GM19468 (cell line): ENCODE results near the gene PTPRD.

ENCODE experiments used
- ATAC-seq: cut with Tn5 transposase; IDR thresholded peaks from one replicate; pipeline ENCODE4 v1.9.1; 2021; ENCODE audit warnings: mild to moderate bottlenecking, moderate library complexity, moderate number of reproducible peaks; ENCODE audit not compliant: unreplicated experiment; ENCODE audit errors: extremely low read depth

The PTPRD gene

DNA sequence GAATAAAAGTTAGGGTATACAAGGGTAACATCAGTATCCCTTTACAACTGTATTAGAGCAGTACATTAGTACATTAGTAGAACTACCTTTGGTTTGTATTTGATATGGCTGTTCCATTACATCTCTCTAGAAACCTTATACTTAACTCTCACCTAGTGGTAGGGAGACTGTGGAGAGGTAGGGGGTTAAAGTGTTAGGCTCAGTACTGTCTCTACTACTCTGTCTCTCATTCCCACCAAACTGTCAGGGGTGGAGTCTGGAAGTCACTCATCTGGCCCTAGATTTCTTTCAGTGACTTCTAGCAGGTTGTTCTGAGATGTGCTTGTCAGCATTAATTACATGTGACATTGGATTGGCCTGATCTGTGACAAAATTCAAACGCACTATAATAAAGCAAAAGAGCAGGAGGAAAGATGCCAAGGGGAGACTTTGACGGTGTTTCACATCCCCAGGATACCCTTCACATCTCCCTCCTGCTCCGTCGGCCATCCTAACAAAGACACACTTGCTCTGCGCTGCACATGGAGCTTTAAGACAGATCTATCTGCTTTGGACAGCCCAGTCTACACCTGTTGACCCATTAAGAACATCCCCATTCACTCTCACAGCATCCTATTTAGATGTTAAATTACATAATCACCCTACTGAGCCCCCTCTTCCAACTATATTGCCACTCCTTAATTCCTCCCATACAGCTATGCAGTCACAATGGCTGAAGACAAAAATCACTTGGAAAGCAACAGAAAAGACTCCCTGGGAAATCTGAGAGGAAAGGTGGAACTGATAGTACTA lies 1770.2 kb downstream of the PTPRD start:
- no peak for ATAC-seq

DNA sequence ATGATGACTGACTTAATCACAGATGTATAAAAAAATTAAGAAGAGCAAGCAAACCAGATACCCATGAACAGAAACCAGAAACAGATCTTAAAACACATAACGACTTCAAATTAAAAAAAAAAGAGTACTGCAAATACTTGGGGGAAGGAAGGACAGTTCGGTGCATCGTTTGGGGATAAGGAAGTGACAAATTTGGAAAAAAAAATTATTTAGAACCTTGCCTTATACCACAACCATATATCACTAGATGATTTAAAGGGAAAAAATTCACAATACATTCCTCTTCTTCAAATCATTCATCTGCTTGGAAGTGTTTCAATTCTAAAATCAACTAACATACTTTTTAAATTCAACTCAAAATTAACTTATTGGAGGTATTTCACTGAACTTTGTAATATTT lies 1774.7 kb downstream of the PTPRD start:
- ATAC-seq: no peak

DNA sequence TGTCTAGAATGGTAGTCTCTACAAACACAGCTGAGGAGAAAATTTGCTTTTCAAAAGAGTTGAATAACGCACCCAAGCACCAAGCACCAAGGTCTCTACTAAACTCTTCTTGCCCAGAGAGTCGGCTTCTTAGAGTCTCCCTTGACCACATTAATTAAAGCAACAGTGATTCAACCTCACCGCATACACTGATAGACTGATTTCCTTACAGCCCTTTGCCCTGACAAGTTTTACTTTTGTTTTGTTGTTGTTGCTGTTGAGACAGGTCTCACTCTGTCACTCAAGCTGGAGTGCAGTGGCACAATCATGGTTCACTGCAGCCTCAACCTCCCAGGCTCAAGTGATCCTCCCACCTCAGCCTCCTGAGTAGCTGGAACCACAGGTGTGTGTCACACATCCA lies 1777.5 kb downstream of the PTPRD start:
- ATAC-seq: no peak

DNA sequence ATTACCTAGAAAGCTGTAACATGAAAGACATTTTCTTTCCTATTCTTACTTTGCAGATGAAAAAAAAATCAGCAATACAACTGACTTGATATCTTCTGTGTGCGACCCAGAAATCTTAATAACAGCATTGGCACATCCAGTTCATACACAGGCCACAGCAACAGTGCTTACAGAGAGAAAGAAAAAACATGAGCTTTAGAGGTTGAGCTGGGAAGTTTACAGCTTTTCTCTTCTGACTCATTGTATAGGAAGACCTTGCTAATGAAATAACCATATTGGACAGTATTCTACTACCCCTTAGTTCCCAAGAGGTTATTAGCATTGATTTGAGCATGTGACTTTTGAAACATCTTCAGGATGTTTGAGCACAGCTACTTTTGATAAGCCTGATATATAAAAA lies 1779.8 kb downstream of the PTPRD start:
- ATAC-seq: no peak

DNA sequence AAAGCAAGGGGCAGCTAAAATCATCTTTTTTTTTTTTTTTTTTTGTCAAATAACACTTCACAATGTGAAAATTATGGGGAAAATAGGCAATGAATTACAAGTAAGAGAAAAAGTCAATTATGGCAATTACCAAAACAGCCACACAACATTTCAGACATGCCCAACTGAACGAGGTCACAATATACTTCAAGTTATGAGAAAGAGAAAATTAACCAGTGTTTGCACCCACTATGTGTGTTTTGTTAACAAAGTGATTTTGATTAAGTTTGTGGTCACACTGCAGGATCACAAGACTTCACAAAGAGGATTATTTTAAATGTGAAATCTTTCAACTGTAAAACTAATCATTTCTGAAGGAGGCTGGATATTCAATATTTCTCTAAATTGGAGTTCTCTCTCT lies 1780.4 kb downstream of the PTPRD start:
- ATAC-seq: no peak

DNA sequence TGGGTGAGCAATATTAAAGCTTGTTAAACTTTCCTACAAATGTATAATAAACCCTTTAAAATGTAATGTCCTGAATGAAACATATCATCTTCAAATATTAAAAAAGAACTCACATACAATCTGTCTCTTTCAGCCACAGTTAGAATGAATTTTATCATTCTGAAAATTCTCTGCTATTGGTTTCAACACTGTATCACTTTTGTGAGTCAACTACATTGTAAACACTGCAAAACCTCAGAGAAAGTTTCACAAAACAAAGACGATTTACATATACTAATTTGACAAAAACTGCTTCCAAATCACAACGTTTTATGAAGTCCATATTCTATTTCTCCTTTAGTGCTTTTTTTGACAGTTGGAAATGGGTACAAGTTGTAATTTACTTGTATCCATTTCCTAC lies 1781.2 kb downstream of the PTPRD start:
- ATAC-seq: no peak

DNA sequence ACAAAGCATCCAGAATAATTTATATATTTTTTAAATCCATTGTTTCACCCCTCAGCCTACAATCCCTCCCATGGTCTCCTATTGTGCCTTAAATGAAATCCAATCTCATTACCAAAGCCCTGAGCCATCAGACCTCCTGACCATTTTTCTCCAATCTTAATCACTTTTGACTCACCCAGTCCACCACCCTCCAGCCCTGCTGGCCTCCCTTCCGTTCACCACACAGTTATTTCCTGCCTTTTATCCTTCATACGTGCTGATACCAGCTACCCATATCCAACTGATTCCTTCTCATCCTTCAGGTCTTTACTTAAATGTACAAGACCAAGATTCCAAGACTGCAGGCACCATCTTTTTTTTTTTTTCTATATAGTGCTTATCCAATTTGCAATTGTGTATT lies 1786.5 kb downstream of the PTPRD start:
- ATAC-seq: no peak

DNA sequence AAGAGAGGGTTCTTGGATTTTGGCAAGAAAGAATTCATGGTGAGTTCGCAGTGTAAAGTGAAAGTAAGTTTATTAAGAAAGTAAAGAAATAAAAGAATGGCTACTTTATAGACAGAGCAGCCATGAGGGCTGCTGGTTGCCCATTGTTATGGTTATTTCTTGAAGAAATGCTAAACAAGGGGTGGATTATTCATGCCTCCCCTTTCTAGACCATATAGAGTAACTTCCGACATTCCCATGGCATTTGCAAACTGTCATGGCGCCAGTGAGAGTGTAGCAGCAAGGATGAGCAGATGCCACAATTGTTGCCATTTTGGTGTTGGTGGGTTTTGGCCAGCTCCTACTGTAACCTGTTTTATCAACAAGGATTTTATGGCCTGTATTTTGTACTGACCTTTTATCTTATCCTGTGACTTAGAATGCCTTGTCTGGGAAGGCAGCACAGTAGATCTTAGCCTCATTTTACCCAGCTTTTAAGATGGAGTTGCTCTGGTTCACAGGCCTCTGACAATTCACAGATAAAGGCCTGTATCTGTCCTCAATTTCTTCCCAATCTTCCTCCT lies 1787.1 kb downstream of the PTPRD start:
- ATAC-seq: no peak

DNA sequence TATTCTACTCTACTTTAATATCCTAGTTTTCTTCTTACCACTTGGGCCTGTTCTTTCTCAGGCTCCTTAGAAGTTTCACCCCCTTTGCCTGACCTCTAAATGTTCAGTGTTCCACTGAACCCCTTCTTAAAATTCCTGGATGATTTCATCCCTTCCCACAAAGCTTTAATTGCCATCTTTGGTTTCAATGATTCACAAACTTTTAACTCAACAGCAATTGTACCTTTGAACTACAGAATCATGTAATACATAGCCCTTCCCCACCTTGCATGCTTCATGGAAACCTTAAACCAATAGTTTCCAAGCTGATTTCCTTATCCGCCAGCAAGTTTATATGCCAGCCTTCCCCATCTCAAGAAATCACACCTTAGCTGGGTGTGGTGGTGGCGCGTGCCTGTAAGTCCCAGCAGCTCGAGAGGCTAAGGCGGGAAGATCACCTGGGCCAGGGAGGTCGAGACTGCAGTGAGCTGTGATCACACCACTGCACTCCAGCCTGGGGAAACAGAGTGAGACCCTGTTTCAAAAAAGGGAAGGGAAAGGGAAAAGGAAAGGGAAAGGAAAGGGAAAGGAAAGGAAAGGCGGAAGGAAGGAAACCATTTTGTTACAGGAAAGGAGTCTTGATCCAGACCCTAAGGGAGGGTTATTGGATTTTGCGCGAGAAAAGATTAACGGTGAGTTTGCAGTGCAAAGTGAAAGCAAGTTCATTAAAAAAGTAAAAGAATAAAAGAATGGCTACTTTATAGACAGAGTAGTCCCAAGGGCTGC lies 1789.5 kb downstream of the PTPRD start:
- no peak for ATAC-seq

DNA sequence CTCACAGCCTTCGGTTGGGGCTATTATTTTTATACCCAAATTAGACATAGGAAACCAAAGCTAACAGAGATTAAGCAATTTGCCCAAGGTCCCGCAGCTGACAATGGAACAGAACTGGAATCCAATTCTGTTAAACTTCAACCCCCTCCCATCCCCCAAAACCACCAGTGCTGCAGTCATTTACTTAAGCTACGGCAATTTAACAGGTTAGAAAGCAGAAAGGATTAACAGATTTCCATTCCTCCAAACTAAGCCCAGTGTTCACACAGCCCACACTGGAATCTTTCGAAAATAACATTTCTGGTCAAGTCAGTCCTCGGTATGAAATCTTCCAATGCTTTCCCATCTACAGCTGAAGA lies 1790.2 kb downstream of the PTPRD start:
- no peak for ATAC-seq

DNA sequence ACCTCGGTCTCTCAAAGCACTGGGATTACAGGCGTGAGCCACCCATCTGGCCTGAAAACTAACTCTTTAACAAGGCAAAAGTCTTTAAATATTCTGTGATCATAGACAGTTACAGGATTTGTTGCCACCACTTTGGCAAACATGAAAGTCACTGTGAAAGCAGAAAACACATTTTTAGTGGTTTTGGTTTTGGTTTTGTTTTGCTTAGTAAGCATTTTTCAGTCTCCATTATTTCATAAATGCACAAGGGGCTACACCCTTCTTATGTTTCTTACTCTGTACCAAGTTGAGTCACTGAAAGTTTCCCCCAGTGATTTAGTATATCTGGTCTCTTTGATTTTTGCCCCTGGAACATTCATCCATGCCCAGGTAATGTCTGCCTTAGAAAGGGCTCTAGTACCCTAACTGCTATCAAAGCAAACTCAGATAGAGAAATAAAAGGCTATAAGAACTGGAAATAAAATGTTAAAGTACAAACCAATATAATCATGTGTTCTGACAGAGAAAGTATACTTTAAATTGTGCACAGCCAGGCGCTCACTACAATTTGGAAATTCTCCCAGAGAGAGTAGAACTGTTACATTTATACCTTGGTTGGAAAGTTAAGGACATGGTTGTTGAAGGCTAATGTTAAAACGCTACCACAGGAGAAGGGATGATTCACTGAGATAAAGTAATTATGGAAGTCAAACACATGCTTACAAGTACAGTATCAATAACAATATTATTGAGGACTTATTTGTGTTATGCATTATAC lies 1790.7 kb downstream of the PTPRD start:
- no peak for ATAC-seq

DNA sequence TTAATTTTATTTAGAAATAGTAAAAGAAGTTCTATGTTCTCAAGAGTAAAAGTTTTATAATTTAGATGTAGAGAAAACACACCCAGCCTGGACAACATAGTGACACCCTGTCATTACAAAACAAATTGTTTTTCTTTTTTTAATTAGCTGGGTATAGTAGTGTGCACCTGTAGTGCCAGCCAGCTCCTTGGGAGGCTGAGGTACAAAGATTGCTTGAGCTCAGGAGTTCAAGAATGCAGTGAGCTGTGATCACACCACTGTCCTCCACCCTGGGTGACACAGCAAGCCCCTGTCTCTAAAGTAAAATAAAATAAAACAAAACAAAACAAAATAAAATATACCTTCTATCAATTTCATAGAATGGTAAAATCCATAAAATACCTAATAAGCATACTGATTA lies 1795.5 kb downstream of the PTPRD start:
- no peak for ATAC-seq

DNA sequence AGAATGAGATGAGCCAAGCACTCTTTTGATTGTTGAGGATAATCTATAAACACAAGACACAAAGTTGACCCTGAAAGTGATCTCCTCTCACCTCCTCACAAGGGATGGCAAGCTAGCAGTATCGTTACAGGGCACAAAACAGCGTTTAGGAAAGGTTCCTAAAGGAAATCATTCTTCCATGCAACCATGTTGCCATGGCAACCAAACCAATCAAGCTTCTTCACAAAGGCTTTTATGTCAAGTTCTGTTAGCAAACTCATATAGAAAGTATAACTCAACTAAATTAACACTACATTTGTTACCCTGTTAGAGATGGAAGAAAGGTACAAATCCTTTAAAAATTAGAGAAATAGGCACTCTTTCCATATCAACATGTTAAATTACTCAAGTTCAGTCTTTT lies 1796.4 kb downstream of the PTPRD start:
- no peak for ATAC-seq

DNA sequence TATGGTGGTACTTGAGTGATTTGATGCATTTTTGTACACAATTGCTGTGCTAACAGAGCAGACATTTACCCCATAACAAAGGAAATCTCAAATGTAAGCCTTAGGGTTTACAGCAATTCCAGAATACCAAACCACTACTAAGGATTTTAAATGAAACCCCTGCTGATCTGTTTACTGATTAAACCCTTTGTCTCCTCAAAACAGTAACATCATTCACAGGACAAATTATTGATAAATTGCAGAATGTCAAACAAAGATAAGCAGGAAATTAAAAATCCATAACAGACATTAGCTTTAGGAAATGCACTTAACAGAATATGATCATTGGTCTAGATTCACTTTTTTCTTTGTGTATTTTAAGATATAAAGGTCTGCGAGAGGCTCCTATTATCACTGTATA lies 1796.9 kb downstream of the PTPRD start:
- no peak for ATAC-seq

DNA sequence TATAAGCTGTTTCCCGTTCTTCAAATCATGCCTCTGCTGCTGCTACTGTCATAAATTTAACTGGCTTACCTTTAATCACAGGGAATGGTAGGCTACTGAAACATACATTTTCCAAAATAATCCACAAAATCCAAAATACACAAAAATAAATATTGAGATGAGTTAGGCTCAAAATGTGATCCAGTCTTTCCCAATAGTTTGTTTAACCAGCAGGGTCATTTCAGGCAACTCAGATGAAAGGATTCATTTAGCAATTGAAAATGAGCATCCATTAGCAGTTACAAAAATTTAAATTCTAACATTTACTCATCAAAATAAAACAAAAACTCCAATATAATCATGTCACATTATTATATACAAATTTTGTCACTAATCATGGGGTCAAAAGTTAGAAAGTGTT lies 1797.6 kb downstream of the PTPRD start:
- ATAC-seq: no peak

DNA sequence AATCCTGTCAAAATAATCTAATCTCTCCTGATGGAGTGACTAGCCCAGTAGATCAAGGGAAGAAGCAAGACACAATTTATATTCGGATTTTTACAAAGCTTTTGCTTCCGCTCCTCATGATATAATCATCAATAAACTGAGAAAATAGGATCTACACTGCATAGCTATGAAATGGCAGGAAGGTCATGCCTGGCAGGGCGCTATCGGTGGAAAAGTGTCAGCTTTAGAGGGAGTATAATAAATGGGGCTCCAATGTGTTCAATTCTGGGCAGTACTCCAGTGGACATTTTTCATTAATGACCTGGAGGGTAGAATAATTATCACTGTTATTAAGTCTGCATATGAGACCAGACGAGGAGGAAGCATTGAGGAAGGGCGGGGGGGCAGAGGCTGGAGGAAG lies 1799.9 kb downstream of the PTPRD start:
- no peak for ATAC-seq

DNA sequence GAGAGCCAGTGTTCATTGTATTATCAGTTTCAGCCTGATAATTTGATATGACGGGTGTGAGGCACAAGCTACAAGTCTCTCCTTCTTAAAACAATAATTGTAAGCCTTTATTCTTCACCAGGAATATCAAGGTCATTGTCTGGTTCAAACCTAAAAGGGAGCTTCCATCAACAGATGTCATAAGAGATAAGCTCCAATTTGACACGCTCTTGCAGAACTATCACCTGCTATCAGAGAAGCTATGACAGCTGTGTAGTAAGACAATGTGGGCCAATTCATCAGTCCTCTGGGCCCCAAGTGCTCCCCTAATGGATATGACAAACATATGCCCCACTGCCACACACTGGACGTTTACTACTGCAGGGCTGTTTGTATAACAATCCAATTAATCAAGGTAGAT lies 1803.1 kb downstream of the PTPRD start:
- ATAC-seq: no peak

DNA sequence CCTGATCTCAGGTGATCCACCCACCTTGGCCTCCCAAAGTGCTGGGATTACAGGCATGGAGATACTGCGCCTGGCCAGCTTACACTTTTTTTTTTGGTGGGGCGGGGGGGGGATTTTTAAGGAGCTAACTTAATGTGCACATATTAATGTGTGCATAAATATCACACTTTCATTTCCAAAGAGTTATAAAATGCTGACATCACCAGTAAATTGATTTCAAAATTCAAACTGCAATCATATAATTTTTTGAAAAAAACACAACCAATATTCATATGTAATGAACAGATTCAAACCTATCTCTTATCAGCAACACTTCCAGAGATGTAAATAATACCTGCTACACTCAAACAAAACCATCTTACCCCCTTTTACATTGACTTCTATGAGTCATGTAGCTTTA lies 1806.7 kb downstream of the PTPRD start:
- no peak for ATAC-seq

DNA sequence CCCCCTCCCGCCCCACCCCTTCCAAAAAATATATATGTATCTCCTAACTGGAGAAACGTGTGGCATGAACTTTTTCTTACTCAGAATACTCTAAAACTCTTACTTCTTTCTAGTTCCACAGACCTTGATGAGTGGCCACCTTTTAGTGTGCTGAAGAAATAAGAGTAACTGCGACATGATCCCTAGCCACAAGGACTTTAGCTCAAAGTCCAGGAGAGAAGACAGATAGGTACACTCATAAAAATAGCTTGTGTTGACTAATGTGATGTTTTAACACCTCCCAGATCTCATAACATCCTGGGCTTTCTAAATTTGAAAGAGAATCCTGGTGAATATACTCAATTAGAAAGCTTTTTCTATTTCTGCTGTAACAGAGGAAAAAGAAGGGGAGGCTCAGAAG lies 1808.2 kb downstream of the PTPRD start:
- no peak for ATAC-seq

DNA sequence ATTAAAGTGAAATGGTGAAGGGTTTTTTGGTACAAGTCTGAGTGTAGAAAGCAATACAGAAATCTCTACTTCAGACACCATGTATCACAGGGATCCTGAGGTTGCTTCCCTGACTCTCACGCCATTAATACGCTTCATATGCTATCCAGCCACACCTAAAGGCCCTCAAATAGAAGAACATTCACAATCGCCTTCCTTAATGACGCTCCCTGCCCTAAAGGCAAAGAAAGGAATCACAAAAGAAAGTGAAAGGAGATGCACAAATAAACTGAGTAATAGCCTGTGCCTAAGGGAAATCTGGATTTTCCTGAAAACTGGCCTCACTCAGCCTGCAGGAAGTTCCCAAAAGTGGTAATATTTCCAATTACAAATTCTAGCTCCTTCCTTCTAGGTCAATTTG lies 1810.6 kb downstream of the PTPRD start:
- ATAC-seq: no peak

DNA sequence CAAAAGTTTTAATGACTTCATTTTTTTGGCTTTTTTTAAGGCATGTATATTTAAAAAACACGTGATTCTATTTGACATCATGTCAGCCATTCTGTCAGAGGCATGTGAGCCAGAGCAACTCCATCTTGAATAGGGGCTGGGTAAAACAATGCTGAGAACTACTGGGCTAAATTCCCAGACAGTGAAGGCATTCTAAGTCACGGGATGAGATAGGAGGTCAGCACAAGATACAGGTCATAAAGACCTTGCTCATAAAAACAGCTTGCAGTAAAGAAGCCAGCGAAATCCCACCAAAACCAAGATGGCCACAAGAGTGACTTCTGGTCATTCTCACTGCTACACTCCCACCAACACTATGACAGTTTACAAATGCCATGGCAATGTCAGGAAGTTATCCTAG lies 1812.6 kb downstream of the PTPRD start:
- no peak for ATAC-seq
